HepG2 (cell line): Measurements from ENCODE around the gene MC1R. TPM values are rescaled to one million over a fixed set of nuclear protein-coding genes. Genes with fewer than 3 reads are reported as not detected.

Experiments used
- ATRX ChIP-seq: sonication (generic); formaldehyde crosslinking; IDR thresholded peaks from 2 replicates; pipeline ENCODE4 v1.4.0; 2020; ENCODE audit warnings: missing genetic modification reagents, borderline replicate concordance
- CBX5 ChIP-seq: sonication (generic); formaldehyde crosslinking; IDR thresholded peaks from 2 replicates; pipeline ENCODE4 v1.4.0; 2020; ENCODE audit warnings: missing genetic modification reagents, borderline replicate concordance
- DZIP1 ChIP-seq: sonication (generic); formaldehyde crosslinking; IDR thresholded peaks from 2 replicates; pipeline ENCODE4 v1.5.0; 2020; ENCODE audit warnings: mild to moderate bottlenecking, missing genetic modification reagents
- ESRRA ChIP-seq: sonication (generic); formaldehyde crosslinking; IDR thresholded peaks from 2 replicates; pipeline ENCODE4 v1.5.1; 2020; ENCODE audit warnings: mild to moderate bottlenecking, low read depth, missing genetic modification reagents
- HBP1 ChIP-seq: IDR thresholded peaks from 2 replicates; pipeline ENCODE4 v1.6.1; 2016; ENCODE audit warnings: low read depth, control low read depth
- MAFK ChIP-seq, 2 experiments: IDR thresholded peaks in 1 of 2; conservative IDR thresholded peaks in 1 of 2; 2 replicates each; pipeline ENCODE4 v1.6.1; 2011; ENCODE audit warnings: improper control_type of control experiment in 2 of 2, low read length in 2 of 2
- MED13 ChIP-seq: sonication (generic); formaldehyde crosslinking; IDR thresholded peaks from 2 replicates; pipeline ENCODE4 v1.5.0; 2020; ENCODE audit warnings: missing genetic modification reagents
- NFKB2 ChIP-seq: sonication (generic); formaldehyde crosslinking; IDR thresholded peaks from 2 replicates; pipeline ENCODE4 v1.4.0; 2020; ENCODE audit warnings: missing genetic modification reagents, borderline replicate concordance
- SKI ChIP-seq: fragments of 450-650 bp; IDR thresholded peaks from one replicate; pipeline ENCODE4 v1.6.1; 2018; ENCODE audit warnings: mild to moderate bottlenecking; ENCODE audit not compliant: partially characterized antibody
- TAF1 ChIP-seq: sonication (generic); formaldehyde crosslinking; IDR thresholded peaks from 2 replicates; pipeline ENCODE4 v1.4.0; 2020; ENCODE audit warnings: missing genetic modification reagents
- ZFP91 ChIP-seq: sonication (generic); formaldehyde crosslinking; IDR thresholded peaks from 2 replicates; pipeline ENCODE4 v1.9.0; 2022; ENCODE audit warnings: missing genetic modification reagents, mild to moderate bottlenecking, borderline replicate concordance
- ZNF12 ChIP-seq: sonication (generic); formaldehyde crosslinking; IDR thresholded peaks from 2 replicates; pipeline ENCODE4 v1.5.0; 2020; ENCODE audit warnings: missing genetic modification reagents
- ZNF292 ChIP-seq: sonication (generic); formaldehyde crosslinking; IDR thresholded peaks from 2 replicates; pipeline ENCODE4 v1.8.1; 2022; ENCODE audit warnings: mild to moderate bottlenecking, low read depth, missing genetic modification reagents, borderline replicate concordance
- ZNF513 ChIP-seq: sonication (generic); formaldehyde crosslinking; conservative IDR thresholded peaks from 2 replicates; pipeline ENCODE4 v1.5.0; 2020; ENCODE audit warnings: missing genetic modification reagents
- ZNF609 ChIP-seq: sonication (generic); formaldehyde crosslinking; IDR thresholded peaks from 2 replicates; pipeline ENCODE4 v1.4.0; 2020; ENCODE audit warnings: mild to moderate bottlenecking, missing genetic modification reagents, borderline replicate concordance
- ZNF746 ChIP-seq: sonication (generic); formaldehyde crosslinking; IDR thresholded peaks from 2 replicates; pipeline ENCODE4 v1.8.0; 2022; ENCODE audit warnings: mild to moderate bottlenecking, missing genetic modification reagents
- ZNF761 ChIP-seq: sonication (generic); formaldehyde crosslinking; conservative IDR thresholded peaks from 2 replicates; pipeline ENCODE4 v1.4.0; 2020; ENCODE audit warnings: mild to moderate bottlenecking, missing genetic modification reagents
- ZNF891 ChIP-seq: sonication (generic); formaldehyde crosslinking; IDR thresholded peaks from 2 replicates; pipeline ENCODE4 v1.5.0; 2020; ENCODE audit warnings: mild to moderate bottlenecking, missing genetic modification reagents
- polyA plus RNA-seq, 8 experiments: library from polyadenylated mRNA; depleted of rRNA in 3 of 8; stranded (reverse) in 7 of 8; unstranded in 1 of 8; fragments of >200 nt; fragmentation: Illumina TruSeq in 4 of 8; extraction: Trizol in 4 of 8; gene quantifications; 2 replicates each; pipeline versions ENCODE4 v1.2.1 to v1.2.3, GENCODE V29; 2011 to 2016; ENCODE audit warnings: low read depth in 4 of 8, missing spikeins in 1 of 8, mixed read lengths in 1 of 8; ENCODE audit not compliant: insufficient read depth in 1 of 8
- total RNA-seq, 5 experiments: library from RNA; depleted of rRNA; stranded (reverse); fragments of >200 nt; fragmentation: Illumina TruSeq; extraction: Trizol; gene quantifications; 2 replicates each; pipeline ENCODE4 v1.2.3, GENCODE V29; 2016; ENCODE audit warnings: low read depth in 1 of 5

MC1R gene
- total and polyA plus RNA-seq, 2 of the 13 experiments (the other 11 are each of a cell fraction or from before 2014, with no cell fraction given), result 9.1 to 14.8 TPM

GRCh38 chr16:89949756-89950155, 31.1 kb downstream of the MC1R start (continued):
- TF ChIP-seq MED13, result no peak
- TF ChIP-seq ZNF746 (CRISPR knock-in tag), result no peak
- TF ChIP-seq HBP1, result peak; percentile 13; the same call in 1 of the 2 replicates
- 0 out of 2 replicates have a peak, but pooled peaks have one; percentile 4 for TF ChIP-seq ESRRA (CRISPR knock-in tag)
- no peak for TF ChIP-seq ZNF761 (CRISPR knock-in tag)
- no peak for TF ChIP-seq ZNF513 (CRISPR knock-in tag)
- no peak for TF ChIP-seq ATRX
- 0 out of 2 replicates have a peak, but pooled peaks have one; percentile 31 for TF ChIP-seq ZNF891 (CRISPR knock-in tag)
- TF ChIP-seq SKI, result no peak
- TF ChIP-seq DZIP1 (CRISPR knock-in tag), result 0 out of 2 replicates have a peak, but pooled peaks have one; percentile 26
- TF ChIP-seq TAF1 (CRISPR knock-in tag), result no peak
- TF ChIP-seq CBX5 (CRISPR knock-in tag), result no peak
- no peak for TF ChIP-seq MAFK (conservative IDR thresholded peaks at IDR 0.05 in 1 of 2, IDR thresholded peaks at IDR 0.05 in 1 of 2; ENCODE audit: low read length in 2 of 2)
- TF ChIP-seq ZNF12, result no peak
- no peak for TF ChIP-seq ZNF292
- peak; percentile 37; the same call in 1 of the 2 replicates for TF ChIP-seq ZFP91
- TF ChIP-seq ZNF609, result no peak
- TF ChIP-seq NFKB2 (CRISPR knock-in tag), result peak; percentile 16; the same call in 1 of the 2 replicates
